Measurements from ENCODE around the gene CELSR1.

CELSR1 gene

DNA sequence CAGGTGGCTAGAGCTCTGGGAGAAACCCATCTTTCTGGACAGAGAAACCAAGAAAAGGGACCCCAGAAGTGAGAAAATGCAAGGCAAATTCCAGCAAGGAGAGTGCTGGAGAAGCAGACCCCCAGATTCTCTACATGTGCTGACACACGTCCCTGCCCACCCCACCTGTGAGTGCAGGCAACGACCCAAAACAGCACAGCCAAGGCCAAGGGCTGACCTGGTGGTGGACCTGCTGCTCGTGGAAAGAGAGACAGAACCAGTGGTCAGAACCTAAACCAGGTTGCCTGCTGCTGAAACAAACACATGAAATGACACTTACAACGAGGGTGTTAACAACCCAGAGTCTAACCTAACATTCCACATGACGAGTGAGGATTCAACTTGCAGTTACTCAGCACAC lies 177.3 kb downstream of the CELSR1 start:
- DNase-seq = no peak

GRCh38 chr22:46359362-46359761 lies 178.1 kb downstream of the CELSR1 start:
- no peak for DNase-seq

- DNase-seq = no peak
Observed at GRCh38 chr22:46358766-46359165, 178.7 kb downstream of the CELSR1 start.

DNA sequence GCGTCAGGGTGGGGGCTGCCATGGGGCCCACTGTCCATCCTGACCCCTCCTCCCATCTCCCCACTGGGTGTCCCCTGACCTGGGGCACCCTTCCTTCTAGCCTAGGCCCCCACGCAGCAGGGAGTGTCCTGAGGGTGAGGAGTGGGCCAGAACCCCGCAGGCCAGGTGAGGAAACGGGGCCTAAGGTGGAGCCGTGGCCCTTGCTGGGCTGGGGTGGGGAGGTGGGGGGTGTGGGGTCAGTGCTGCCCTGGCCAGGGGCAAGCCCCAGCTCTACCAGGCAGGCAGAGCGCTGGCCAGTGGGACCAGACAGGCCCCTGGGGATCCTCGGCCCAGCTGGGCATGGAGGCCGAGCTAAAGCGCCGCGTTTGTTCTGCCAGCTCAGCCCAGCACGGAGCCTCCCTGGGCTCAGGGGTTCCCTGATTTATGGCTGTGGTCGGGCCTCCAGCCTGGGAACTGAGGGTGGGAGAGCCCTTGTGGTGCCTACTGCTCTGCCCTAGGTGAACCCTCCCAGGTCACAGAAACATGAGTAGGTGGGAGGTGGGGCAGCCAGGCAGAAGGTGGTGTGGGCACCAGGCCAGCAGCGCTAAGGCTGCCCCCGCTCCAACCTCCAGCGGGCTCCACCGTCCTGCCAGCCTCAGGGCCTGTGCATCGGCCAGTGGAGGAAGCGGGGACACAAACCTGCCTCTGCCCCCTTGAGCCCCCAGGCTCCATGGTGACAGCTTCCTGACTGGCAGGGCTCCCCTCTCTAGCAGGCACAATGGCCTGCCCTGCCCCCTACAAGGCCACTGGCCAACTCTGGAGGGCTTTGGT lies 179.5 kb downstream of the CELSR1 start:
- DNase-seq = no peak

DNA sequence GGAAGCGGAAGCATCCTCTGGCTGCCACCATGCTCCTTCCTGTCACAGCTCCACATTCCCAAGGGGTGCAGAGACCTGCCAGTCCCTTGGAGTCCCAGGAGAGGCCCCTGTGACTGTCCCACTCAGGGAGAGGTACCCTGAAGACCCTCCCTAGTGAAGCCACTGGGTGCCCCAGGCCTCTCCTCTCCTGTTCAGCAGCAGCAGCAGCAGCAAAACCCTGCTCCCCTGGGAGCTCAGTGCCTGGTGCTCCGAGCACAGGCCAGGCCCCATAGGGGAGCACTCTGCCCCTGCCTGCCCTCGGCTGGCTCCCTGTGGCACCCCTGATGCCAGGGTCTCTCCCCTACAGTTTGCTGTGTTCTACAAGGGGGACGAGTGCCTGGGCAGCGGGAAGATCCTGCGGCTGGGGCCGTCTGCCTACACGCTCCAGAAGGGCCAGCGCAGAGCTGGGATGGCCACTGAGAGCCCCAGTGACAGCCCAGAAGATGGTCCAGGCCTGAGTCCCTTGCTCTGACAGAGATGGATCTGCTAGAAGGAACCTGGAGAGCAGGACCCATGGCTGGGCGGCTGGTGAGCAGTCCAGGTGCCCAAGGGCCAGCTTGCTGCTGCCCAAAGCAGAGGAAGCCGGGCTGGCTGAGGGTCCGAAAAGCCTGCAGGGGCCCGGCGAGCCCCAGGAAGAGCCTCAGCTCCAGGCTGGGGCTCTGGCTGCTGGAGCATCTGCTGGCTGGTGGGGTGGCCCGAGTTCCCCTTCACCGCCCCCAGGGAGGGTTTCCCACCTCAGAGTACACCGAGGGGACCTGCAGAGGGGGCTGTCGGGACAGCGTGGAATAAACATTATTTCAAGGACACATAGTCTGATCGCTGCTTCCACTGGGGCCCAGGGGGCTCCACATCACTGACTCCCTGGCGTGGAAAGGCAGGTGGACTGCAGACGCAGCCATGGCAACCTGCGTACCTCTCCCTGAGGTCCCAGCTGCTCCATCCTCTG lies 180.6 kb downstream of the CELSR1 start:
- no peak for DNase-seq

DNA sequence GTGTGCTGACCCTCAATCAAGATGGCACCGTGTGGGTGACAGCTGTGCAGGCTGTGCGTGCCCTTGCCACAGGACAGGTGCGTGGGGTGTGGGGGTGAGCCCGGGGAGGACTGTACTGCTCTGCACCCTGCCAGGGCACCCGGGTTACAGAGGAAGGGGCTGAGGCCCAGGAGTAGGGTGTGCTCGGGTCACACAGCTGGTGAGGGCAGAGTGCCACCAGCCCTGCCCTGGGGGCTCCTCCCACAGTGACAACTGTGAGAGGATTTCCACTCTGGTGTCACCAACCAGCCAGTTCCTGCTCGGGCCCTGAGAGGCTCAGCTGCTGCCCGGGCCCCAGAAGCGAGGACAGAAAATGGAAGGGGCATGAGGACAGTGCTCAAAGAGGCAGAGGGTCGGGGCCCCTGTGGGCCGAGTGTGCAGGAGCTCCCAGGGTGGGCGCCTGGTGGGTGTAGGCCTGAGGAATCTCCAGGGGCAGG lies 181.4 kb downstream of the CELSR1 start:
- DNase-seq = no peak

DNA sequence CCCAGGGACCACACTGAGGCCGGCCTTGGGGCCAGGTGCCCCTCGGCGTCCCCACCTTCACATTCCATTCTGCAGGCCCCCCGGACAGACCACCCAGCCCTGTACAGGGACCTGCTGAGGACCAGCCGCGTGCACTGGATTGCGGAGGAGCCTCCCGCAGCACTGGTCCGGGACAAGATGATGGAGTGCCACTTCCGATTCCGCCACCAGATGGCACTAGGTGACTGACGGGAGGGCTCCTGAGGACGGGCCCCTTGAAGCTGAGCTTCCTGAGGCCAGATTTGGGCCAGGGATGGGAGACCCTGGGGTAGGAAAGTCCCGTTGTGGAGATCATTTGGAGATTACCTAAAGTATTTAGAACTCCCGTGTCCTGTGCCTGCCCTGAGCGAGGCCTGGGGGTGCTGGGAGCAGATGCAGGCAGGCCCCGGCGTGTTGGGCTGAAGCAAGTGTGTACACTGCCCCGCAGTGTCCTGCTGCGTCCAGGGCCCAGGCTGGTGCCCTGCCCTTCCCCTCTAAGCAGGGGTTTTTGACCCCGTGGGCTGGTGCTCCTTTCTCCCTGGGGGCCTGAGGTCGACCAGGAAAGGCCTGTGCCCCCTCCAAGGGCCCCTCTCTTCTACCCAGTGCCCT lies 181.9 kb downstream of the CELSR1 start:
- DNase-seq = peak; percentile 26

GRCh38 chr22:46354993-46355305 lies 182.5 kb downstream of the CELSR1 start:
- DNase-seq = no peak

DNA sequence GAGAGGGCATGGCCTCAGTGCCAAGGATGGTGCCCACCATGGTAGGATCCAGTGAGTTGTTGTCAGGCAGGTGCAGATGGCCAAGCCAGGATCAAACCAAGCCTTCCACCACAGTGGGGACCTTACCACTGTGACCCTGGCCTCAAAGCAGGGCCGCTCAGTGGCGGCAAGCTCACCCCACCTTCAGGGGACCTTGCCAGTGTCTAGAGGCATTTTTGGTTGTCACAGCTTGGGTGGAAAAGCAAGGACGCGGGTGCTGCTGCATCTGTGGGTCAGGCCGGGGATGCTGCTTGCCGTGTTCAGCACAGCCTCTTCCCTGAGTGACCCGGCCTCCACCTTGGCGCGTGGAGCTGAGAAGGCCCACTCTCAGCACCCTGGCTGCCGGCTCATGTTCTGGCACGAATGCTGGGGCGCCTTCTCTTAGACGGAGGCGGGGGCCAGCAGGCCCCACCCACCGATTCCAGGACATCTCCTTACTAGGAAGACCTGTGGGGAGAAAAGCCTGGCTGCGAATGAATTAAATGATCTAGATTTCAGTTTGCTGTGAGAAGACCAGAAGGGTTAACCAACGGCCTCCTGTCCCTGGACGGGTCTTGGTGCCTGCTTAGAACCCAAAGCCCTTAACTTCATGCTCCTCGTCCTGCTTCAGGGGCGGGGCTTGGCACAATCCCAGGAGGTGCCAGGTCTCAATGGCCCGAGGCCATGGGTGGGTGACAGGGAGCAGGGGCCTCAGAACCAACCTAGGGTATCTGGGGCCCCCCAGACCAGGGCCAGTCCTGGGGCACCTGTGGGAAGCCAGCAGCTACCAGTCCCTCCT lies 183.0 kb downstream of the CELSR1 start:
- DNase-seq = no peak

DNA sequence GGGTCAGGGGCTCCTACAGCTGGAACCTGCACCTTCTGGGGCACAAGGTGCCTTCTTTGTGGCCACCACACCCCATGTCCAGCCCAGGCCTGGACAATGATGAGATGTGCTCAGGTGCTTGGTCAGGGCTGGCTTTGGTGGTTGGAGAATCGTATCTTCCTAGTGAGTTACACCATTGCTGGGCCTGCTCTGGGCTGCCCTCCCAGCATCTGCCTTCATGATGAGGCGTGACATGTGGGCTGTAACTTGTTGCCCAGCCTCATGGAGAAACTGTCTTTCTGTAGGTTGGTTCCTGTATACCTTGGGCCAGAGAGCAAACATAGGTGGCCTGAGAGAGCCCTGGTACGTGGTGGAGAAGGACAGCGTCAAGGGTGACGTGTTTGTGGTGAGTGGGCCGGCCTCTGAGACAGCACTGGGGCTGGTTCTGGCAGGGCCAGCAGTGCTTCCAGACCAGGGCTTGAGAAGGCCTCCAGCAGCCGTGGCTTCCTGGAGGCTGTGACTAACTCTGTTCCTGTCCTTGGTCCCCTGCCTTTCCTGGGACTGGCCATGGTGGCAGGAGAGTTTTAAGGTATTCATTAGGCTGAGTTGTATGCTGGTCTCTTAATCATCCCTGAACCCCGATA lies 183.8 kb downstream of the CELSR1 start:
- no peak for DNase-seq

DNA sequence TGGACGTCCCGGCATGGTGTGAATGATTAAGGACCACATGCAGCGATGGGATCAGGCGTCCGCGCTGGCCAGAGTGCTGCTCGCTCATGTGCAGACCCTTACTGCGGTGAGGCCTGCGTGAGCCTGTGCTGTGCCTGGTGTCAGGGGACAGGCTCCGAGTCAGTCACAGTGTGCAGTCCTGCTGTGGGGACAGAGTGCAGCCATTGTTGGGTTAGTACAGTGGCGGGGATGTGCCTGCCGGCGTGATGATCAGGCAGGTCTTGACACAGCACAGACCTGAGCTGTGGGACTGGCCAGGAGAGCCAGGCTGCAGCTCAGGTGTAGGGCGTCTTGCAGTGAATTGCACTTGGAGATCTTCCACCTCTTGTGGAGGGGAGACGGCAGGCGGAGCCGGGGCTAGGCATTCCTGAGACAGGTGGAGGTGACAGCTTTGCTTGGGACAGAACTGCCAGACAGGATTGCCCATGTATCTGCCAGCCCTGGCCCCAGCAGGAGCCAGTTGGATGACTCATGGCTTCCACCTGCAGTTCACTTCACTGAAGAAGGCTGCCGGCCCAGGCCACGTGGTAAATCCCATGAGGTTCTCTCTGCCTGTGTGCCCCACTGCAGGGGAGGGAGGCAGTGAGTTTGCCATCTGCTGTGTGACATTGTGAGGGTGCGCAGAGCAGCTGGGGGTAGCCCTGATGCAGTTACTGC lies 184.6 kb downstream of the CELSR1 start:
- no peak for DNase-seq

- no peak for DNase-seq
Observed at GRCh38 chr22:46352276-46352675, 185.1 kb downstream of the CELSR1 start.

DNA sequence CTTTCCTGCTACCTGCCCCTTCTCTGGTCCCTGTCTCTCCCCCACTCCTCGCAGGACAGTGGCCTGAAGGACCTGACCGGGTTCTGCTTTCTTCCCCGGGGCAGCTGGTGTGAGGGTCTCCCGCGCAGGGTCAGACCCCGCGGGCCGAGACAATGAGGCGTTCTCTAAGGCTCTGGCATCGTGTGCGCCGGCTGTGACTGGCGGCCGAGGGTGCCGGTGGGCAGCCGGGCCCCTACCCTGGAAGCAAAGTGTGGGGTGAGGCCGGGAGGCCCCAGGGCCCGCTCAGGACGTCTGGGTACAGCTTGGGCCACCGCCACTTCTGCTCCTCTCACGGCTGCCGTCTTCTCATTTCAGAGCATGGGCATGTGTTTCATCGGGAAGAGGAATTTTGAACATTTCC lies 185.7 kb downstream of the CELSR1 start:
- DNase-seq = no peak

GRCh38 chr22:46351131-46351735 lies 186.2 kb downstream of the CELSR1 start:
- DNase-seq = no peak

- no peak for DNase-seq
Observed at GRCh38 chr22:46350646-46351045, 186.8 kb downstream of the CELSR1 start.

DNA sequence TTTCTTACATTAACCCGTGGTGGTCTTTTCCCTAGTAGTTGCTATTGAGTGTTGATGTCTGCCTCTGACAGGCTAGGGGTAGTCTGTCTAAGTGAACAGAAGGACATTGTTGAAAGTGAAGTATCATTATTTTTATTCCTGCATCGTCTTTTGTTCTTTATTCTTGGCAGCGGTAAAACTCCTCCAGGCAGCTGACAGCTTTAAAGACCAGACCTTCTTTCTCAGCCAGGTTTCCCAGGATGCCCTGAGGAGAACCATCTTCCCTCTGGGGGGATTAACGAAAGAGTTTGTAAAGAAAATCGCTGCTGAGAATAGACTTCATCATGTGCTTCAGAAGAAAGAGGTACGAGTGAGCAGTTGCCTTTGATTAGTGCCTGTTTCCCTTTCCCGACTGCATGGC lies 187.3 kb downstream of the CELSR1 start:
- DNase-seq = no peak

DNA sequence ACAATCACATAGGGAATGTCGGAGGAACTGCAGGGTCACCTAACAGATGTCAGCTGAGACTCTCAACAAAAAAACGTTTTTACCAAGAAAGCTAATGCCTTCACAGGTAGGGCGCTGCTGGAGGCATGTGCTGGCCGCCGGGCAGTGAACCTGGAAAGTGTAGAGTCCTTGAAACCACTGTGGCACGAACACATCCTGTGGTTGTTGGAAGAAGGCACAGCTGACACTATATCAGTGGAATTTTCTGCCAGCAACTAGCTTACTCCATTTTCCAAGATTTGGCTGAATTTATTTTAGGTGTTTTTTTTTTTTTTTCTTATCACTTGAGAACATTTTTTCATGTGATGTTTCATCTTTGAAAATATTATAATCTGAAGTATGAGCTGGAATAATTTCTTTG lies 187.7 kb downstream of the CELSR1 start:
- no peak for DNase-seq

- DNase-seq = no peak
Observed at GRCh38 chr22:46349238-46349637, 188.2 kb downstream of the CELSR1 start.

DNA sequence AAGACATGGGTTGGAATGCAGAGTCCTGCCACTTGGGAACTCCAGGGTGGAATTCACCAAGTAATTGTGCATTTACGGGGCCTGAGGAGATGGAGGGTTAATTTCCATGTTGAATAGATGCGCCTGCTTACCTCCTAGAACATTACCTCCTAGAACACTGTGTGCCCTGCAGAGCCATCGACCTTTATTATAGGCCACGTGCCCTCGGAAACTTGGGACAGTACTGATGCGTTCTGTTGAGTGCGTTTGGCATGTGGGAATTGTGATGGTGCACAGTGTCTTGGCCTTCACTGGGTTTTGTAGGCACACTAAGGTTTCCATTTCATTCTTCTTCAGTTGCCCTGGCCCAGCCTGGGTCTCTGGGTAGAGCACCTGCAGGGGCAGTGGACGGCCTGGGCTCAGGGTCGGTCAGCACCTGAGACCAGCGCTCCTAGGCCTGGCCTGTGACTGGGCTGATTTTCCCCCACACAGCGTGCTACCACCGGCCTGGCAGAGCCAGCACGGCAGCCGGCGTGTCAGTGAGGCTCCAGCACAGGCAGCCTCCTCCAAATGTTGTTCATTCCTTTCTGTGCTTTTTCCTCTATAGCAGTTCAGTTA lies 189.2 kb downstream of the CELSR1 start:
- DNase-seq = no peak

DNA sequence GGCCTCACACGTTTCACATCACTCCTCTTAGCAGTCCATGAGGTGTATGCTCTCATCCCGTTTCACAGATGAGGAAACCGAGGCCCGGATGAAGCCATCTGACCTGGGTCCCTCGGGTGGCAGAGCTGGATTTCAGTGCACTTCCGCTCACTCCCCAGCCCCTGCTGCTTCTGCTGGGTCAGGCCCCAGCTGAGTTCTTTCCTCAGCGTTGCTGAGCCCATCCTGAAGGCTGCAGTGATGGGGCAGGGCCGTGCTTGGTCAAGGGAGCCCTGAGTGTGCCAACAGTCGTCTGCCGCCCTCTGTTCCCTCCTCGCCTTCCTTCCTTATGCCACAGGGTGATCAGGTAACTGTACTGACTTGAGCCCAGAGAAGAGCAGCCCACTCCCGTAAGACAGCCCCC lies 189.8 kb downstream of the CELSR1 start:
- no peak for DNase-seq

Measured in GDM1 (cell line).